GM23248 (cell line): Measurements from ENCODE around the gene KIF12. TPM values are rescaled to one million over a fixed set of nuclear protein-coding genes. Genes with fewer than 3 reads are reported as not detected.

ENCODE experiments used
- DNase-seq: peaks from one replicate; pipeline ENCODE4 v3.0.0-alpha.2; 2015
- H2AFZ ChIP-seq: fragments of 200-600 bp; sonication (generic); 2 replicates; pipeline ENCODE4 v1.6.1; 2016; ENCODE audit warnings: antibody characterized with exemption
- H3F3A ChIP-seq: fragments of 200-600 bp; sonication (generic); 2 replicates; pipeline ENCODE4 v1.6.1; 2016; ENCODE audit warnings: mild to moderate bottlenecking, antibody characterized with exemption, mixed run types; ENCODE audit not compliant: insufficient read depth
- H3K27ac ChIP-seq: fragments of 200-600 bp; sonication (generic); 2 replicates; pipeline ENCODE4 v1.5.1; 2016; ENCODE audit warnings: mild to moderate bottlenecking
- H3K27me3 ChIP-seq: fragments of 200-600 bp; sonication (generic); replicated peaks from 2 replicates; pipeline ENCODE4 v1.6.1; 2016; ENCODE audit warnings: mild to moderate bottlenecking; ENCODE audit not compliant: insufficient read depth
- H3K36me3 ChIP-seq: fragments of 200-600 bp; sonication (generic); 2 replicates; pipeline ENCODE4 v1.6.1; 2016; ENCODE audit warnings: low read depth, mild to moderate bottlenecking
- H3K4me1 ChIP-seq: fragments of 200-600 bp; sonication (generic); 2 replicates; pipeline ENCODE4 v1.6.1; 2016; ENCODE audit warnings: mild to moderate bottlenecking; ENCODE audit not compliant: insufficient read depth
- H3K4me2 ChIP-seq: fragments of 200-600 bp; sonication (generic); one replicate; pipeline ENCODE4 v1.6.1; 2016; ENCODE audit warnings: mild to moderate bottlenecking; ENCODE audit not compliant: unreplicated experiment
- H3K4me3 ChIP-seq: fragments of 200-600 bp; sonication (generic); 2 replicates; pipeline ENCODE4 v1.5.1; 2016; ENCODE audit warnings: mild to moderate bottlenecking
- H3K79me2 ChIP-seq: fragments of 200-600 bp; sonication (generic); 2 replicates; pipeline ENCODE4 v1.6.1; 2016; ENCODE audit warnings: mild to moderate bottlenecking; ENCODE audit not compliant: insufficient read depth
- H3K9ac ChIP-seq: fragments of 200-600 bp; sonication (generic); 2 replicates; pipeline ENCODE4 v1.6.1; 2016; ENCODE audit warnings: mild to moderate bottlenecking
- H3K9me2 ChIP-seq: fragments of 200-600 bp; sonication (generic); 2 replicates; pipeline ENCODE4 v1.6.1; 2016; ENCODE audit warnings: mixed run types, mild to moderate bottlenecking, moderate library complexity; ENCODE audit not compliant: insufficient read depth
- H3K9me3 ChIP-seq: fragments of 200-600 bp; sonication (generic); one replicate; pipeline ENCODE4 v1.6.1; 2017; ENCODE audit warnings: low read depth
- H4K20me1 ChIP-seq: fragments of 200-600 bp; sonication (generic); 2 replicates; pipeline ENCODE4 v1.6.0; 2016; ENCODE audit not compliant: insufficient read depth
- EZH2 ChIP-seq: fragments of 200-600 bp; sonication (generic); IDR thresholded peaks from 2 replicates; pipeline ENCODE4 v1.6.1; 2018; ENCODE audit warnings: antibody characterized with exemption, mild to moderate bottlenecking; ENCODE audit not compliant: insufficient read depth, poor library complexity, severe bottlenecking
- EZH2phosphoT487 ChIP-seq: fragments of 200-600 bp; sonication (generic); IDR thresholded peaks from 2 replicates; pipeline ENCODE4 v1.6.1; 2018; ENCODE audit warnings: antibody characterized with exemption, moderate library complexity, mild to moderate bottlenecking, low read depth; ENCODE audit not compliant: insufficient read depth
- WGBS, 2 experiments: methylation state at CpG; one replicate each; pipeline ENCODE4 v1.1.6; 2015 to 2017; ENCODE audit warnings: low lambda C conversion rate in 2 of 2, low coverage in 1 of 2; ENCODE audit errors: missing lambda C conversion rate in 2 of 2; 5-methylcytosine and 5-hydroxymethylcytosine counted together
- in situ Hi-C: fragments of 300-500 bp; cut with MboI; formaldehyde crosslinking; loops from 2 replicates; pipeline ENCODE4 v1.15.0; 2020
- polyA plus RNA-seq: library from polyadenylated mRNA; unstranded; fragments of >200 nt; fragmentation: Nextera tagmentation; extraction: Ambion mirVana; gene quantifications from 2 replicates; pipeline ENCODE4 v1.2.1, GENCODE V29; 2016
- total RNA-seq: library from RNA; depleted of rRNA; stranded (reverse); fragments of >200 nt; shearing (Covaris generic); gene quantifications from 2 replicates; pipeline ENCODE4 v1.2.3, GENCODE V29; 2014

KIF12 gene
- total and polyA plus RNA-seq, 2 experiments from 2014 or later = not detected

DNA sequence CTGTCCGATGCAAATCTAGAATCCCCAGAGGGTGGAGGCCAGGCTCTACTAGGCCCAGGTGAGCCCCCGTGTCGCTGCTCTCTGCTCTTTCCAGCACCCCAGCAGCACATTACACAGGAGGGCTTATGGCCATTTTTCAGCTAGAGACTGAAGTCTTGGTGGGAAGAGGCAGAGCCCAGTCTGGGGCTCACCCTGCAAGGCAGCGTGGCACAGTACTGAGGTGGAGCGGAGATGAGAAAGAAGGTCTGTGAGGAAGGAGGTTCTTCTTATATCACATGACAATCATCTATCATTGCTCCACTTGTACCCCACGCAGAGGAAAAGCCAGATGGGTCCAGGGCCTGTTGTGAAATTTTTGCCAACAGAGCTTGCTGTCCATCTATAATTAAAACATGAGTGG is 10.0 kb upstream of the KIF12 start:
- no peaks in the 10 kb centered on the region for H3K9me2 ChIP-seq
- H4K20me1 ChIP-seq = no peaks in the 10 kb centered on the region
- H3K36me3 ChIP-seq = no peaks in the 10 kb centered on the region
- H3K9ac ChIP-seq = no peak overlapping the region
- peaks cover 27% of the 10 kb centered on the region for H3K4me1 ChIP-seq
- H3K4me3 ChIP-seq = no peak overlapping the region
- no peaks in the 10 kb centered on the region for H3K79me2 ChIP-seq
- H3K27me3 ChIP-seq = peaks cover 17% of the 10 kb centered on the region
- H2AFZ ChIP-seq = no peak overlapping the region
- no peaks in the 10 kb centered on the region for H3K9me3 ChIP-seq
- H3F3A ChIP-seq = peaks cover 16% of the 10 kb centered on the region; the same call in 1 of the 2 replicates
- H3K27ac ChIP-seq = no peak overlapping the region
- TF ChIP-seq EZH2phosphoT487 = no peak
- no peak for TF ChIP-seq EZH2
- in situ Hi-C loops = loop anchor here (10.0 kb wide), 1 partner anchor 176 kb away; no protein-coding TSS in a partner anchor
- WGBS, 2 experiments = 97 to 100% methylated on average over 6 of the region's 6 CpGs
- DNase-seq = no peak
- H3K4me2 ChIP-seq = no peak overlapping the region

DNA sequence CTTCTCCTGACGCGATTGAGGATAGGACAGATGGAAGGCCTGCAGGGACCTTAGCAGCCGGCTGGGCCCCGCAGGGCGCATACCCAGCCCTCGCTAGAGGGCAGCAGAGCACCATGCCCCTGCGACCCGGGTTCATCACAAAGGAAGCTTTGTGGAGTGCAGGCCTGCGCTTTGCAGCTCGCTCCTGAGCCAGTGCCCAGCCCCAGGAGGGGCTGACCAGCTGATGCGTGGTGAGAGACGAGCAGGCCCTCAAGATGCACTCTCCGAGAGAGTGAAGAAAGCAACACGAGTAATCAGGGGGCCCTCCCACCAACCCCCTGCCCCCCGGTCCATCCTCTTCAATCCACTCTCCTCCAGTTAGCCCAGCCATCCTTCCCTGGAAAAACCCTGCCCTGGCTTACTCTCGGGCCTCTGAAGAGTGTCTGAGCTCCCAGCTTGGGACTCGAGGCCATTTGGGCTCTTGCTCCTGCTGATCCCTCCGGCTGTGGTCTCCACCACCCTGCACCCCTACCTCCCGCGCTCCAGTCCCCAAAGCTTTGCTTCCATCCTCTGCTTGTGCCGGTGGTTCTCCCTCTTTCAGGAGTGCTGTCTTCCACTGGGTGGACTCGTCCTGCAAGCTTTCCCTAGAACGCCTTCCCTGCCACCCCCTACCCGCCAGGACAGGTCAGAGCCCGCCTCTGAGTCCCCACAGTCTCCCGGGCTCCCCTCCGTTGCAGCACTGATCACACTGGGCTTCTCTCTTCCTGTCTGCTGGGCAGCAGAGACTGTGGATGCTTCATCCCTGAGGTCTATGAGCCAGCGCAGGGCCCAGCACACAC is 9.1 kb upstream of the KIF12 start:
- H3K9me2 ChIP-seq = no peaks in the 10 kb centered on the region
- no peak overlapping the region for H3K4me3 ChIP-seq
- no peak overlapping the region for H3K27ac ChIP-seq
- H3K4me2 ChIP-seq = no peak overlapping the region
- no peaks in the 10 kb centered on the region for H4K20me1 ChIP-seq
- H2AFZ ChIP-seq = no peak overlapping the region
- peaks cover 16% of the 10 kb centered on the region; the same call in 1 of the 2 replicates for H3F3A ChIP-seq
- H3K36me3 ChIP-seq = no peaks in the 10 kb centered on the region
- in situ Hi-C loops = loop anchor here (10.0 kb wide), 1 partner anchor 177 kb away; no protein-coding TSS in a partner anchor
- peaks cover 21% of the 10 kb centered on the region for H3K27me3 ChIP-seq
- no peak overlapping the region for H3K9ac ChIP-seq
- 57 to 61% methylated on average over 24 to 28 of the region's 28 CpGs for WGBS, 2 experiments
- DNase-seq = peak; percentile 84
- peaks cover 23% of the 10 kb centered on the region for H3K4me1 ChIP-seq
- no peaks in the 10 kb centered on the region for H3K9me3 ChIP-seq
- TF ChIP-seq EZH2 (no peak), EZH2phosphoT487 (no peak)
- no peaks in the 10 kb centered on the region for H3K79me2 ChIP-seq

GRCh38 chr9:114107286-114108001 is 8.4 kb upstream of the KIF12 start:
- no peak overlapping the region for H3K4me3 ChIP-seq
- in situ Hi-C loops = loop anchor here (10.0 kb wide), 1 partner anchor 177 kb away; no protein-coding TSS in a partner anchor
- WGBS, 2 experiments = 73 to 76% methylated on average over 13 of the region's 13 CpGs

GRCh38 chr9:114105236-114105635 is 6.1 kb upstream of the KIF12 start:
- 23 to 29% methylated on average over 5 of the region's 5 CpGs for WGBS, 2 experiments
- DNase-seq = no peak
- H3K4me1 ChIP-seq = peaks cover 6% of the 10 kb centered on the region; the same call in 1 of the 2 replicates

More at GRCh38 chr9:114107286-114108001, 8.4 kb upstream of the KIF12 start:
- Histone ChIP-seq H3K79me2 (no peaks in the 10 kb centered on the region), H3K27me3 (peaks cover 21% of the 10 kb centered on the region), H3K4me2 (no peak overlapping the region), H3K36me3 (no peaks in the 10 kb centered on the region), H3K9ac (no peak overlapping the region), H2AFZ (no peak overlapping the region), H3F3A (peaks cover 16% of the 10 kb centered on the region; the same call in 1 of the 2 replicates), H3K9me2 (no peaks in the 10 kb centered on the region), H3K27ac (no peak overlapping the region), H3K9me3 (no peaks in the 10 kb centered on the region), H3K4me1 (peaks cover 16% of the 10 kb centered on the region), H4K20me1 (no peaks in the 10 kb centered on the region)
- DNase-seq = peak; percentile 16
- TF ChIP-seq EZH2phosphoT487 (no peak), EZH2 (no peak)

More at GRCh38 chr9:114105236-114105635, 6.1 kb upstream of the KIF12 start:
- H3K9me2 ChIP-seq = no peaks in the 10 kb centered on the region
- TF ChIP-seq EZH2 = no peak
- TF ChIP-seq EZH2phosphoT487 = no peak
- H3K9me3 ChIP-seq = no peaks in the 10 kb centered on the region
- H3K27ac ChIP-seq = no peak overlapping the region
- no peaks in the 10 kb centered on the region for H4K20me1 ChIP-seq
- no peak overlapping the region for H2AFZ ChIP-seq
- peaks cover 21% of the 10 kb centered on the region for H3K27me3 ChIP-seq
- no peak overlapping the region for H3K9ac ChIP-seq
- no peak overlapping the region for H3K4me3 ChIP-seq
- H3F3A ChIP-seq = peaks cover 9% of the 10 kb centered on the region; the same call in 1 of the 2 replicates
- H3K36me3 ChIP-seq = no peaks in the 10 kb centered on the region
- no peak overlapping the region for H3K4me2 ChIP-seq
- no peaks in the 10 kb centered on the region for H3K79me2 ChIP-seq
- in situ Hi-C loops = loop anchor here (10.0 kb wide), 1 partner anchor 180 kb away; no protein-coding TSS in a partner anchor
